ENCODE measurements around the gene HMGCR. TPM values are rescaled to one million over a fixed set of nuclear protein-coding genes. Genes with fewer than 3 reads are reported as not detected.
"Not testable (repeated sequence)": the region's sequence is repeated elsewhere in the genome, so short reads cannot be mapped to it uniquely, and the experiment has no call there.

The HMGCR gene
- total RNA-seq, 1 donor from 2014 or later: 95.7 TPM

- H3K4me3 Mint-ChIP-seq: no peak overlapping the region
- no peak for DNase-seq (ENCODE audit: low spot score)
- H3K36me3 Mint-ChIP-seq (ENCODE audit: low read depth): no peaks in the 10 kb centered on the region
- no peaks in the 10 kb centered on the region for H3K27me3 Mint-ChIP-seq (ENCODE audit: insufficient read depth)
- no peaks in the 10 kb centered on the region for H3K9me3 Mint-ChIP-seq
- H3K27ac Mint-ChIP-seq: no peak overlapping the region
- intact Hi-C loops (cut with micrococcal nuclease): loop anchor here (10.0 kb wide), 2 partner anchors 646 to 1074 kb away; partner anchors contain the start of genes HEXB and IQGAP2
- H3K4me1 Mint-ChIP-seq (ENCODE audit: low read depth): peaks cover 2% of the 10 kb centered on the region
These were observed 6.6 kb upstream of the HMGCR start for GRCh38 chr5:75330404-75330803.

DNA sequence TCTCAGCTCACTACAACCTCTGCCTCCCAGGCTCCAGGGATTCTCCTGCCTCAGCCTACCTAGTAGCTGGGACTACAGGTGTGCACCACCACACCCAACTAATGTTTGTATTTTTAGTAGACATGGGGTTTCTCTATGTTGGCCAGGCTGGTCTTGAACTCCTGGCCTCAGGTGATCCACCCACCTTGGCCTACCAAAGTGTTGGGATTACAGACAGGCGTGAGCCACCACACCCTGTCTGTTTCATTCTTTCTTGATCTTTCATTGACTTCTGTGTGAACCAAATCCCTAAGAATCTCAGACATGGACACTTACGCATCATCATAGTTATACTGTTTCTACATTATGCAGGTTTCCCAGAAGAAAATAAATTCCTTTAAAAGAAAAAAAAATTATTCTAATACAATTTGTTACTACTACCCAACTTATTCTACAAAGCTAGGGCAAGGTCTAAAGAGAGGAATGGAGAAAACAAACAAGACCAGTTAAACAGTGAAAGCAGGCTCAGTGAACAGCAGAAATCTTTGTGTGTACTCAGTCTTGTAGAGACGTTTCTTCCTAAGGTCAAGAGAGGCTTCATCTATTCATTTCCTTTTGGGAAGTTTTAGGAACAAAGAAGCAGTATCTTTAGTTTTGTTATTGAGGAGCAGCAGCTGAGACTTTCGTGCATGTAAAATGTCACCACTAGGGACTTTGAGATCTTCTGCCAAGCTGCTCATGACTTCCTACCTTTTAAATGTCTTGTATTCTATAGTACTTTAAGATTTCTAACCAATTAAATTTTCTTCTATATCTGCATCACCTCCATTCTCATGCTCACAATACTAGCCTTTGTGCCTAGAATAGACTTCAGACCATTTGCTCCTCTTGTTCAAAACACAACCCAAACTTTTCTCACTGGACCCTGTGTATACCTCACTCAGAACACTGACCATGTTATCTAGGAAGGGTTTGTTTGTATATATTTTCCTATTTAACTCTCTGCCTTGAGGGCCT is 5.6 kb upstream of the HMGCR start:
- Mint-ChIP-seq H3K27ac (no peak overlapping the region), H3K36me3 (ENCODE audit: low read depth) (no peaks in the 10 kb centered on the region), H3K9me3 (no peaks in the 10 kb centered on the region), H3K4me3 (no peak overlapping the region), H3K27me3 (ENCODE audit: insufficient read depth) (no peaks in the 10 kb centered on the region), H3K4me1 (ENCODE audit: low read depth) (no peaks in the 10 kb centered on the region)
- no peak for DNase-seq (ENCODE audit: low spot score)
- intact Hi-C loops (cut with micrococcal nuclease): loop anchor here (10.0 kb wide), 2 partner anchors 647 to 1073 kb away; partner anchors contain the start of genes HEXB and IQGAP2

GRCh38 chr5:75333759-75334158 is 3.3 kb upstream of the HMGCR start:
- H3K4me1 Mint-ChIP-seq (ENCODE audit: low read depth): peaks cover 13% of the 10 kb centered on the region
- not testable (repeated sequence) for H3K27me3 Mint-ChIP-seq (ENCODE audit: insufficient read depth); H3K36me3 Mint-ChIP-seq (ENCODE audit: low read depth); H3K9me3 Mint-ChIP-seq; H3K4me3 Mint-ChIP-seq; H3K27ac Mint-ChIP-seq; DNase-seq (ENCODE audit: low spot score)
- intact Hi-C loops (cut with micrococcal nuclease): loop anchor here (10.0 kb wide), 2 partner anchors 649 to 1071 kb away; partner anchors contain the start of genes HEXB and IQGAP2

GRCh38 chr5:75334413-75334812 is 2.6 kb upstream of the HMGCR start:
- H3K27ac Mint-ChIP-seq; H3K27me3 Mint-ChIP-seq (ENCODE audit: insufficient read depth); DNase-seq (ENCODE audit: low spot score); H3K36me3 Mint-ChIP-seq (ENCODE audit: low read depth); H3K4me3 Mint-ChIP-seq; H3K9me3 Mint-ChIP-seq: not testable (repeated sequence)
- intact Hi-C loops (cut with micrococcal nuclease): loop anchor here (10.0 kb wide), 2 partner anchors 650 to 1070 kb away; partner anchors contain the start of genes HEXB and IQGAP2
- peaks cover 17% of the 10 kb centered on the region for H3K4me1 Mint-ChIP-seq (ENCODE audit: low read depth)

- peaks cover 6% of the 10 kb centered on the region for H3K36me3 Mint-ChIP-seq (ENCODE audit: low read depth)
- H3K27ac Mint-ChIP-seq: no peak overlapping the region
- H3K4me3 Mint-ChIP-seq: no peak overlapping the region
- DNase-seq (ENCODE audit: low spot score): no peak
- H3K4me1 Mint-ChIP-seq (ENCODE audit: low read depth): peaks cover 28% of the 10 kb centered on the region
- intact Hi-C loops (cut with micrococcal nuclease): loop anchor here (5.0 to 10.0 kb wide), 5 partner anchors 651 to 1768 kb away; partner anchors contain the start of genes ANKRA2, HEXB, IQGAP2 and UTP15
- no peaks in the 10 kb centered on the region for H3K27me3 Mint-ChIP-seq (ENCODE audit: insufficient read depth)
- H3K9me3 Mint-ChIP-seq: no peaks in the 10 kb centered on the region
These were observed 1.5 kb upstream of the HMGCR start for GRCh38 chr5:75335486-75335885.

DNA sequence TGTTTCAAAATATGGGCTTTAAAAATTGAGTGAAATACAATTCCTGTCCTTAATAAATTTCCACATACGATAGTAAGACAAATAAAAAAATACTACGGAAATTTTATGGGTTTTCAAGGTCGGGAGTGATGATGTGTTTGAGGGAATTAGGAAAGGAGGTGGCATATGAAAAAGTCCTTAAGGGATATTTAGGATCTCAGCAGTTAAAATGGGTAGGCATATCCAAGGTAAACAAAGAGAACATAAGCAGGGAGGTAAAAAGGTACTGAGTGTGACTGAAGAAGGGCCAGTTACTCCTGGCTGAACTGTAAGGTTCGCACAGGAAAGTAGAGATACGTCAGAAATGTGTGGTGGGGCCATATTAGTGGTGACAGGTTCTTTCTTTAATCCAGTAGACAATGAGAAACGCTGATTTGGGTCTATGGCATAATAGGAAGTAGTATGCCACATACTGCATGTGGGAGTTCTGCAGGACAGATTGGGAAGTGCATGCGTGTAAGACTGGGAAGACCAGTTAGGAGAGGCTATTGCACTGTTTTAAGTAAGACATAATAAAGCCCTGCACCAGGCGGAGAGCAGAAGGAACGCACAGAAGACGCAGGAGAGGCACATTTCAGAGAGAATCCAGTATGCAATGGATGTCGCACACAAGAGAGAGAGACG is 937 bp upstream of the HMGCR start:
- no peak overlapping the region for H3K4me3 Mint-ChIP-seq

GRCh38 chr5:75337366-75338021 is 474 bp downstream of the HMGCR start:
- H3K27me3 Mint-ChIP-seq (ENCODE audit: insufficient read depth): no peaks in the 10 kb centered on the region
- H3K4me1 Mint-ChIP-seq (ENCODE audit: low read depth): peaks cover 47% of the 10 kb centered on the region
- no peak overlapping the region for H3K4me3 Mint-ChIP-seq
- peaks cover 12% of the 10 kb centered on the region for H3K36me3 Mint-ChIP-seq (ENCODE audit: low read depth)
- no peak overlapping the region for H3K27ac Mint-ChIP-seq
- DNase-seq (ENCODE audit: low spot score): no peak
- no peaks in the 10 kb centered on the region for H3K9me3 Mint-ChIP-seq
- intact Hi-C loops (cut with micrococcal nuclease): loop anchor here (1.0 to 10.0 kb wide), 10 partner anchors 100 to 1770 kb away; partner anchors contain the start of genes ANKRA2, GFM2, HEXB and IQGAP2

More for the DNA sequence above, 937 bp upstream of the HMGCR start:
- Mint-ChIP-seq H3K36me3 (ENCODE audit: low read depth) (peaks cover 8% of the 10 kb centered on the region), H3K27ac (no peak overlapping the region), H3K27me3 (ENCODE audit: insufficient read depth) (no peaks in the 10 kb centered on the region), H3K4me1 (ENCODE audit: low read depth) (peaks cover 33% of the 10 kb centered on the region), H3K9me3 (no peaks in the 10 kb centered on the region)
- intact Hi-C loops (cut with micrococcal nuclease): loop anchor here (1.0 to 10.0 kb wide), 13 partner anchors 11 to 1769 kb away; partner anchors contain the start of genes ANKRA2, CERT1, GCNT4 and HEXB
- DNase-seq (ENCODE audit: low spot score): no peak

- H3K27me3 Mint-ChIP-seq (ENCODE audit: insufficient read depth): no peaks in the 10 kb centered on the region
- H3K27ac Mint-ChIP-seq: no peak overlapping the region
- peaks cover 50% of the 10 kb centered on the region for H3K4me1 Mint-ChIP-seq (ENCODE audit: low read depth)
- H3K36me3 Mint-ChIP-seq (ENCODE audit: low read depth): peaks cover 14% of the 10 kb centered on the region
- no peak for DNase-seq (ENCODE audit: low spot score)
- no peak overlapping the region for H3K4me3 Mint-ChIP-seq
- no peaks in the 10 kb centered on the region for H3K9me3 Mint-ChIP-seq
- intact Hi-C loops (cut with micrococcal nuclease): loop anchor here (5.0 to 10.0 kb wide), 5 partner anchors 654 to 1771 kb away; partner anchors contain the start of genes ANKRA2, HEXB, IQGAP2 and UTP15
These were observed 1.4 kb downstream of the HMGCR start for GRCh38 chr5:75338408-75338807.

DNA sequence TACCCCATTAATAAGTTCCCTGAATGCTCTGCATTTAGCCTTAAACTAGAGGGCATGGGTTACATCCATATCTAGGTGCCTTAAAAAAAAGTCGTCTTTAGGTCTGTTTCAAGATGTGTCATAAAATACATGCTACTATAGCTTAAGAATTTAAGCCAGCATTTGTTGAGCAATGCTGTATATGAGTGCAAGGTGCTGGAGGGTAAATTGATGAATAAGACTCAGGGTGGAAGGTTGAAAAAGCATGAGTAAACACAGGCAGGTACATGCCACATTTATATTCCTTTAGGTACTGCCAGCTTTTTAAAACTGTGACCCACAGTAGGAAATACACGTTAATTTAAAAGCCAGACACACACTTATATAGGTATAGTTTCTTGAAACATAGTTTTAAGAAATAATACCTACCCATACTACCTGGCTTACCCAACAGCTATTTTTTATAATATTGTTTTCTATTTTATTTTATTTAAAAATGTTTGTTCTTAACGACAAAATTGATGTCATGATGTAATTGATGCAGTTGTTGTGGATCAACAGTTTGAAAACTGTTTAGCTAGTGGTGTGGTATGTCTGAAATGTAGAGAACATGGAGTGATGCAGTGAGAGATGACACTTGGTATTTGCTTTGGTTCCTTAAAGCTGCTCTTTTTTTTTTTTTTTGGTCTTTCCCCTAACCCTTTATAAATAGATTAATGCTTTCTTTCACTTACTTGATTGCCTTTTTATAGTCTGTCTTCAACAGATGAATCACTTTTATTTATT is 3.9 kb downstream of the HMGCR start:
- H3K4me3 Mint-ChIP-seq: no peak overlapping the region
- H3K27ac Mint-ChIP-seq: no peak overlapping the region

GRCh38 chr5:75341934-75342333 is 4.9 kb downstream of the HMGCR start:
- no peaks in the 10 kb centered on the region for H3K9me3 Mint-ChIP-seq
- intact Hi-C loops (cut with micrococcal nuclease): loop anchor here (2.0 kb wide), 1 partner anchor 1179 kb away; no protein-coding TSS in a partner anchor

More for the DNA sequence above, 3.9 kb downstream of the HMGCR start:
- no peaks in the 10 kb centered on the region for H3K27me3 Mint-ChIP-seq (ENCODE audit: insufficient read depth)
- peaks cover 23% of the 10 kb centered on the region for H3K36me3 Mint-ChIP-seq (ENCODE audit: low read depth)
- intact Hi-C loops (cut with micrococcal nuclease): no loop called here
- peaks cover 50% of the 10 kb centered on the region for H3K4me1 Mint-ChIP-seq (ENCODE audit: low read depth)
- no peak for DNase-seq (ENCODE audit: low spot score)
- H3K9me3 Mint-ChIP-seq: no peaks in the 10 kb centered on the region

DNA sequence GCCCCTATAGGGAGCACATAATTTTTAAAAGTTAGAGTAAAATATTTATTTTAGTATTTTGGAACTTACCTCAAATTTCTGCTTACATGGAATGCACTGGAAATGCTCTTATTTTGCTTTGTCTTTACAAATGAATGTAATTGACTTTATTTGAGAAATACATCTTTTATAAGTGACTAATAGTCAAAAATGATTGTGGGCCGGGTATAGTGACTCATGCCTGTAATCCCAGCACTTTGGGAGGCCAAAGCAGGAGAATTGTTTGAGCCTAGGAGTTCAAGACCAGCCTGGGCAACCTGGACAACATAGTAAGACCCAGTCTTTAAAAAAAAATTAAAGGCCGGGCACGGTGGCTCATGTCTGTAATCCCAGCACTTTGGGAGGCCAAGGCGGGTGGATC is 5.8 kb downstream of the HMGCR start:
- H3K4me3 Mint-ChIP-seq: no peak overlapping the region
- no peaks in the 10 kb centered on the region for H3K9me3 Mint-ChIP-seq
- H3K27me3 Mint-ChIP-seq (ENCODE audit: insufficient read depth): no peaks in the 10 kb centered on the region
- intact Hi-C loops (cut with micrococcal nuclease): loop anchor here (2.0 kb wide), 1 partner anchor 1178 kb away; no protein-coding TSS in a partner anchor
- DNase-seq (ENCODE audit: low spot score): no peak
- peaks cover 34% of the 10 kb centered on the region for H3K36me3 Mint-ChIP-seq (ENCODE audit: low read depth)
- no peak overlapping the region for H3K27ac Mint-ChIP-seq
- H3K4me1 Mint-ChIP-seq (ENCODE audit: low read depth): peaks cover 47% of the 10 kb centered on the region

More at GRCh38 chr5:75341934-75342333, 4.9 kb downstream of the HMGCR start:
- Mint-ChIP-seq H3K4me1 (ENCODE audit: low read depth) (peaks cover 50% of the 10 kb centered on the region), H3K27me3 (ENCODE audit: insufficient read depth) (no peaks in the 10 kb centered on the region), H3K27ac (no peak overlapping the region), H3K4me3 (no peak overlapping the region), H3K36me3 (ENCODE audit: low read depth) (peaks cover 28% of the 10 kb centered on the region)
- DNase-seq (ENCODE audit: low spot score): no peak
